ENCODE data around the gene NLRC3.

DNA sequence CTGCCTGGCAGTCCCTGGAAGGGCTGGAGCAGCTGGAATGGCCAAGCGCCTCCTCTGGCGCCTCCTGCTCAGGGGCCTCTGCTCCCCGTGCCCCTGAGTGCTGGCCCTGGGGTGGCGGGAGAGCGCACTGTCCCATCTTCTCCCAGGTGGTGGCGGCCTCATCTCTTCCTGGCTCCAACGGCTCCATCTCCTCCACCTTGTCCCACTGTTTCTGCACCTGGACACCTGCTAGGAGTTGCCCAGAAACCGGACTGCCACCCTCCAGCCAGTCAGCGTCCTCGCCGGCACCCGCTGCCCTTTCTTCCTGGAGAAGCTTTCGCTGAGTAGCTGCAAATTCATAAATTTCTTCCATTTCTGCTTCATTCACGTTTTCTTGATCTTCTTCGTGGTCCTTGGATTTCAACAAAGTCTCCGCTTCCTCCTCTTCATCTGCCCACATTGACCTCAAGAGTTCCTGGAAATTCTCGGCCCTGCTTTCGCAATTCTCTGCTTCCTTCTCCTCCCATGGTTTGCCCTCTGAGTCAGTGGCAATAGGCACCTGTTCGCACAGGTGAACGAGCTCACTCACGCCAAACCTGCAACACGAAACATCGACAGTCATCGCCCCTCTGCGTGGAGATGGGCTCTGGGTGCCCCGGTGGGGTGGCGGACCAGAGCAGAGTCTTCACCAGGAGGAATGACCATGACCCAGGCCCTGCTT lies 13.7 kb upstream of the NLRC3 start:
- TF ChIP-seq CTCF (conservative IDR thresholded peaks at IDR 0.05 in 1 of 2, IDR thresholded peaks at IDR 0.05 in 1 of 2; ENCODE audit: extremely low read depth in 1 of 2, insufficient read depth in 1 of 2, low read depth in 1 of 2, low read length in 2 of 2) (no peak), EZH2 (IDR thresholded peaks at IDR 0.05; ENCODE audit: borderline replicate concordance, low read length) (no peak)
